SU-DHL-6 (cell line): Measurements from ENCODE around the gene DGCR6L.

Experiments used
- H2AFZ ChIP-seq: fragments of 200-600 bp; sonication (generic); 2 replicates; pipeline ENCODE4 v1.6.1; 2014; ENCODE audit warnings: low read depth, mild to moderate bottlenecking, moderate library complexity, mixed read lengths, antibody characterized with exemption, low read length; ENCODE audit not compliant: severe bottlenecking
- H3F3A ChIP-seq: fragments of 200-600 bp; shearing (Covaris generic); 2 replicates; pipeline ENCODE4 v1.6.0; 2016; ENCODE audit warnings: antibody characterized with exemption, mild to moderate bottlenecking; ENCODE audit not compliant: insufficient read depth
- H3K27ac ChIP-seq: fragments of 200-600 bp; sonication (generic); 2 replicates; pipeline ENCODE4 v1.5.1; 2016; ENCODE audit warnings: low read depth, mild to moderate bottlenecking, low read length, moderate library complexity, mixed read lengths
- H3K27me3 ChIP-seq: fragments of 200-600 bp; sonication (generic), shearing (Covaris generic); 2 replicates; pipeline ENCODE4 v1.6.0; 2014; ENCODE audit warnings: mild to moderate bottlenecking, low read length
- H3K36me3 ChIP-seq: fragments of 200-600 bp; sonication (generic); 2 replicates; pipeline ENCODE4 v1.6.1; 2014; ENCODE audit warnings: mild to moderate bottlenecking, low read length, mixed read lengths
- H3K4me2 ChIP-seq: fragments of 300-600, 200-600 bp; shearing (Covaris generic), sonication (generic); 2 replicates; pipeline ENCODE4 v1.6.0; 2014; ENCODE audit warnings: low read length, low read depth, mild to moderate bottlenecking; ENCODE audit not compliant: poor library complexity, severe bottlenecking
- H3K4me3 ChIP-seq: fragments of 200-600 bp; sonication (generic); 2 replicates; pipeline ENCODE4 v1.5.1; 2014; ENCODE audit warnings: antibody characterized with exemption, low read length, mild to moderate bottlenecking, mixed read lengths; ENCODE audit not compliant: insufficient read depth, poor library complexity, severe bottlenecking
- H3K79me2 ChIP-seq: fragments of 200-600 bp; sonication (generic); 2 replicates; pipeline ENCODE4 v1.6.1; 2014; ENCODE audit warnings: mild to moderate bottlenecking, low read length, moderate library complexity; ENCODE audit not compliant: insufficient read depth
- H3K9ac ChIP-seq: fragments of 200-600 bp; sonication (generic); 2 replicates; pipeline ENCODE4 v1.7.0; 2014; ENCODE audit warnings: mild to moderate bottlenecking, low read length
- H3K9me2 ChIP-seq: fragments of 200-600 bp; sonication (generic); replicated peaks from 2 replicates; pipeline ENCODE4 v1.6.1; 2014; ENCODE audit warnings: low read length; ENCODE audit not compliant: insufficient read depth
- H3K9me3 ChIP-seq: fragments of 200-600 bp; sonication (generic); 2 replicates; pipeline ENCODE4 v1.6.1; 2014; ENCODE audit warnings: low read length, mixed read lengths; ENCODE audit not compliant: insufficient read depth
- H4K20me1 ChIP-seq: fragments of 200-600 bp; sonication (generic); 2 replicates; pipeline ENCODE4 v1.6.1; 2014; ENCODE audit warnings: low read depth, mild to moderate bottlenecking, antibody characterized with exemption, low read length, moderate library complexity, mixed read lengths
- EZH2phosphoT487 ChIP-seq: fragments of 200-600 bp; sonication (generic), shearing (Covaris generic); conservative IDR thresholded peaks from 2 replicates; pipeline ENCODE4 v1.6.1; 2018; ENCODE audit warnings: mild to moderate bottlenecking, antibody characterized with exemption, low read length, moderate library complexity, mixed read lengths
- TF ChIP-seq, protein P1 (sequence below): fragments of 200-600 bp; sonication (generic); IDR thresholded peaks from one replicate; pipeline ENCODE4 v1.5.1; 2017; ENCODE audit warnings: antibody characterized with exemption, mild to moderate bottlenecking, low read length, moderate library complexity; ENCODE audit not compliant: insufficient read depth, poor library complexity, severe bottlenecking

DGCR6L gene

DNA sequence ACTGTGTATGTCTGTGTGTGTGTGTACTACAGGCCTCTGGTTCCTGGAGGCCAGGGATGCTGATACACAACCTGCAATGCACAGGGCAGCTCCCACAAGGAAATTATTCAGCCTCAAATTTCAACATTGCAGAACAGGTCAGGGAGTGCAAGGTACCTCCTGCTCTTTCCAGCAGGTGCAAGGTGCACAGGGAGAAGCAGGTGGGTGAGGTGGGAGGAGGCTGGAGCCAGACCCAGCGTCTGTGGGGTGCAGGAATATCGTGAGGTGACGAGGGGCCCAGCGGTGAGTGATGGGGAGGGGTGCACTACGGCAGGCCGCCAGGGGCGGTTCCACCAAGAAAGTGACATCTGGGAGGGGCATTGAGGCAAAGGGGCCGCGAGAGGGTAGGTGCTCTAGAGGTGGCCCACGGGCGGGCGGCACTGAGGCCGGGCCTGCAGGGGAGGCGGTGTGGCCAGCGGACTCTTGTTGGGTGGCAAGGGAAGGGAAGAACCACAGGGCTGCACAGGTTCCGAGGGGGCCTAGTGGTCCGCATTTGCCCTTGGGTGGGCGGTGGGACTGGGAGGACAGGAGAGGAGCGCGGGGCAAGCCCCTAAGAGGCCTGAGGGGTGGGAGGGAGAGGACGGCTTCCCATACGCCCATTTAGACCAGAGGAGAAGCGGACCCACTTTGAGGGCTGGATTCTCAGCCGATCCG, 21.6 kb downstream of the DGCR6L start:
- Histone ChIP-seq H3K36me3 (no peaks in the 10 kb centered on the region), H3K27me3 (no peaks in the 10 kb centered on the region), H3F3A (no peaks in the 10 kb centered on the region), H2AFZ (no peak overlapping the region), H3K9me3 (no peaks in the 10 kb centered on the region), H3K9me2 (no peaks in the 10 kb centered on the region), H3K9ac (no peak overlapping the region), H3K79me2 (no peaks in the 10 kb centered on the region), H4K20me1 (no peaks in the 10 kb centered on the region), H3K4me3 (no peak overlapping the region), H3K4me2 (no peak overlapping the region), H3K27ac (no peak overlapping the region)
- TF ChIP-seq, protein P1, sequence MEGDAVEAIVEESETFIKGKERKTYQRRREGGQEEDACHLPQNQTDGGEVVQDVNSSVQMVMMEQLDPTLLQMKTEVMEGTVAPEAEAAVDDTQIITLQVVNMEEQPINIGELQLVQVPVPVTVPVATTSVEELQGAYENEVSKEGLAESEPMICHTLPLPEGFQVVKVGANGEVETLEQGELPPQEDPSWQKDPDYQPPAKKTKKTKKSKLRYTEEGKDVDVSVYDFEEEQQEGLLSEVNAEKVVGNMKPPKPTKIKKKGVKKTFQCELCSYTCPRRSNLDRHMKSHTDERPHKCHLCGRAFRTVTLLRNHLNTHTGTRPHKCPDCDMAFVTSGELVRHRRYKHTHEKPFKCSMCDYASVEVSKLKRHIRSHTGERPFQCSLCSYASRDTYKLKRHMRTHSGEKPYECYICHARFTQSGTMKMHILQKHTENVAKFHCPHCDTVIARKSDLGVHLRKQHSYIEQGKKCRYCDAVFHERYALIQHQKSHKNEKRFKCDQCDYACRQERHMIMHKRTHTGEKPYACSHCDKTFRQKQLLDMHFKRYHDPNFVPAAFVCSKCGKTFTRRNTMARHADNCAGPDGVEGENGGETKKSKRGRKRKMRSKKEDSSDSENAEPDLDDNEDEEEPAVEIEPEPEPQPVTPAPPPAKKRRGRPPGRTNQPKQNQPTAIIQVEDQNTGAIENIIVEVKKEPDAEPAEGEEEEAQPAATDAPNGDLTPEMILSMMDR = no peak
- no peak for TF ChIP-seq EZH2phosphoT487

DNA sequence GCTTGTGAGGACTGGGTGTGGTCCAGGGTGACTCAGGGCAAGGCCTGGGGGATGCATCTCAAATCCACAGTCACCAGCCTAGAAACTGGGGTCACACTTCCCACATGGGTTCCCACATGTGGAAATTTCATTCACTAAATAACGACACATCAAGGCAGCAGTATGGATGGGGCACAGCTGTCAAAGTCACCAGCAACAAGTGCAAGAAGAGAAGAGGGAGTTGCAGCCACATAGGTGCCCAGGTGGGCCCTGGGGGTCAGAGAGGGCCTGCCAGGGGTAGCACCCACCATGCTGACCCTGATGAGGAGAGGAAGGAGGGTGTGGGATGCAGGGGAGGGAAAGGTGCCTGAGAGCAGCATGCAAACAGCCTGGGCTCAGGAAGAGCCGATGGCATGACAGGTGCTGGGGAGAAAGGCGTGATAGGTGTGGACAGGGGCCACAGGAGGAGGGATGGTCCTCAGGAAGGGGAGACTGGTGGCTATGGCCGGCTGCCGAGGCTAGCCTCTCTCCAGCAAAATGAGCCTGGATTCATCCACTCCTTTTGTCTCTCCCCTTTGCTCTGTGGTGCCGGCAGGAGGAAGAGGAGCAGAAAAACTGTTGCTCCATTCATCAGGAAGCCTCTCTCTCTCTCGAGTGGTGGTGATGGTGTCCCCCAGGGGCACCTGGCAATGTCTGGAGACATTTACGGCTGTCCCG, 22.3 kb downstream of the DGCR6L start:
- Histone ChIP-seq H3K79me2 (no peaks in the 10 kb centered on the region), H4K20me1 (no peaks in the 10 kb centered on the region), H3K9me3 (no peaks in the 10 kb centered on the region), H3F3A (no peaks in the 10 kb centered on the region), H3K9me2 (no peaks in the 10 kb centered on the region), H3K4me2 (no peak overlapping the region), H3K9ac (no peak overlapping the region), H3K36me3 (no peaks in the 10 kb centered on the region), H3K27ac (no peak overlapping the region), H3K4me3 (no peak overlapping the region), H3K27me3 (no peaks in the 10 kb centered on the region), H2AFZ (no peak overlapping the region)
- TF ChIP-seq EZH2phosphoT487 = no peak
- TF ChIP-seq, protein P1 = no peak

DNA sequence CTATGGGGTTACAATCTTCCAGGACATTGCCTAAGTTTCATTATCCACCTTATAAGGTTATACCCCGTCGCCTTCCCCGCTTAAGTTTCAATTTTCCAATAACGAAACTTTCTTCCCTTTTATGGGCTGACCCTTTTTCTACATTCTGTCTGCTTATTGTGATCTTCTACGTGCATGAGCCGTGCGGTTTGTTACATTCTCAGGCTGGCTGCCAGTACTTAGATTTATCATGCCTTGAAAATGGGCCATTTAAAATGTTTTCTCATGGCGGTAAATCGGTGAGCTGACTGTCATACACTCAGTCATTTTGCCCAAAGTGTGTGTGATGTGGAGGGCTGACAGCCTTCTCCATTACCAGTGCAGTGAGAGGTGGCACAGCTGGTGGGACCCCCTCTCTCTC, 23.3 kb downstream of the DGCR6L start:
- Histone ChIP-seq H3K9ac (no peak overlapping the region), H3K4me3 (no peak overlapping the region), H3K4me2 (no peak overlapping the region)

More for the DNA sequence above, 23.3 kb downstream of the DGCR6L start:
- Histone ChIP-seq H3K27ac (no peak overlapping the region), H3K27me3 (no peaks in the 10 kb centered on the region), H3K36me3 (no peaks in the 10 kb centered on the region), H3F3A (no peaks in the 10 kb centered on the region), H3K9me2 (no peaks in the 10 kb centered on the region), H2AFZ (no peak overlapping the region), H3K9me3 (no peaks in the 10 kb centered on the region), H4K20me1 (no peaks in the 10 kb centered on the region), H3K79me2 (no peaks in the 10 kb centered on the region)
- no peak for TF ChIP-seq EZH2phosphoT487
- TF ChIP-seq, protein P1 = no peak
